Erythroblast (primary cell): Measurements from ENCODE around the gene DNAJC1.

Experiments used
- GATA1 ChIP-seq: IDR thresholded peaks from 2 replicates; pipeline ENCODE4 v1.6.1; 2011; ENCODE audit warnings: low read depth, mild to moderate bottlenecking, control low read depth, low read length, moderate library complexity
- POLR2A ChIP-seq: IDR thresholded peaks from 2 replicates; pipeline ENCODE4 v1.6.1; 2011; ENCODE audit warnings: mild to moderate bottlenecking, low read length

DNA sequence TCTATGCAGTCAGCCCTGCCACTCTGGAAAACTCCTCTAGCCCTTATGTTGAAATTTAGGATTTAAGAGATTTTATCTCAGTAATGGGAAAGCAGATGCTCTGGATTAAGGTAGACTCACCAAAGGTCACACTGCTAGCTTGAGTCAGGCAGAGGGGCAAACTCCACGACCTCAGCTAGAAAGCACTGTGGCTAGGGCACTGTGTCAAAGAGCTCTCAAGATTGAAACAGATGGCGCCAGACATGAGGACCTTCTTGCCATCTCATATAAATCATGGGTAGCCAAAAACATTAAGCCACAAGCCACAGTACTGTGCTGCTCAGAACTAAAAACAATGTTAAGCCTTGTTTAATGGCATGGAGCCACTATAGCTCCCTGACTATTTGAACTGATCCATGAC, 188.7 kb downstream of the DNAJC1 start:
- TF ChIP-seq POLR2A (no peak), GATA1 (no peak)
